Measurements from ENCODE around the gene ABR. TPM values are rescaled to one million over a fixed set of nuclear protein-coding genes. Genes with fewer than 3 reads are reported as not detected.

Gene ABR
- total RNA-seq, 6 experiments from 2014 or later, result 7.4 to 21.5 (median 11.3) TPM

- Histone ChIP-seq H3K4me1 (no peaks in the 10 kb centered on the region), H3K36me3 (no peaks in the 10 kb centered on the region), H3K4me3 (no peak overlapping the region), H3K27me3 (no peaks in the 10 kb centered on the region), H3K9me3 (no peaks in the 10 kb centered on the region), H3K27ac (no peak overlapping the region)
- 27% methylated on average over 17 of the region's 35 CpGs for WGBS (ENCODE audit: insufficient coverage, low coverage, low lambda C conversion rate, missing lambda C conversion rate)
- TF ChIP-seq POLR2A (IDR thresholded peaks at IDR 0.05) (no peak), CTCF (IDR thresholded peaks at IDR 0.05) (no peak)
- intact Hi-C loops (cut with DNase I), result no loop called here
- DNase-seq, result no peak
- peak in 1 of 4 donors; percentile 27 for ATAC-seq
These were observed 148.1 kb downstream of the ABR start for GRCh38 chr17:1031711-1032110.

DNA sequence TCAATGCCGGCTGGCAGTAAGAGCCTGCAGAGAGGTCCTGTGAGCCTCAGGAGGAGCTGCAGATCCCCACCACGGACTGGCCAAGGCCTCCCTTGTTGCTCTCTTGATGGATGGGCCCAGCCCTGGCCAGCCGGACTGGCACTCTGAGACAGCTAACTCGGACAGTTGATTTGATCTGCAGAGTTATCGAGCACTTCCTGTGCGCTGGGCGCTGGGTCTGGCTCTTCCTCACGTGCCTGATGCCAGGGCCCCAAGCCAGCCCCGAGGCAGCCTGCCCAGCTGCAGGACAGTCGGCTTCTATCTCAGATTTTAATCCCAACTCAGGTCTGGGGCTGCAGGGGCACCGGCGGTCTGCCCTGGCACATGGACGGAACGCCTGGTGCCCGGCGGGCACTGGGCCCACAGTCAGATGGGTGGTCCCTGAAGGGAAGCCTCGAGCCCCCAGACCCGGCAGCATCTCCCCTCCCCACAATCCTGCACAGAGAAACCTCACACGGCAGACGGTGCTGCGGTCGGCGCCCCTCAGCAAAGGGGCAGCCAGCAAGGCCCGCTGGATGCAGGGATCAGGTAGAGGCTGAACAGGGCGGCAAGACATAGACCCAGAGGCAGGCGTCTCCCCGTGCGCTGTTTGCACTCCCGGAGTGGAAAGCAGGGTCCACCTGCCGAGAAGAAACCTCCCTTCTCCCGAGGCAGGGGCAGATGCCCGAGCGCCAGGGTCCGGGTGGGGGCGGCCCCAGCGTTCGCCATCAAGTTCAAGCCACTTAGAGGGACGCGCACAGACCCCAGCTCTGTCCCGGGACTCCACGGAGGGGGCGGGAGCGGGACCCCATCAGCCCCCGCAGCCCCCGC is 148.9 kb downstream of the ABR start:
- H3K27ac ChIP-seq, result no peak overlapping the region
- H3K4me3 ChIP-seq, result no peak overlapping the region
- peak; percentile 28 to 73 (median 54) for ATAC-seq
- DNase-seq, result peak in 1 of 3 donors; percentile 79
- no peaks in the 10 kb centered on the region for H3K9me3 ChIP-seq
- 47% methylated on average over 3 of the region's 45 CpGs for WGBS (ENCODE audit: insufficient coverage, low coverage, low lambda C conversion rate, missing lambda C conversion rate)
- no peaks in the 10 kb centered on the region for H3K4me1 ChIP-seq
- intact Hi-C loops (cut with DNase I), result no loop called here
- TF ChIP-seq CTCF (IDR thresholded peaks at IDR 0.05) (no peak), POLR2A (IDR thresholded peaks at IDR 0.05) (no peak)
- H3K27me3 ChIP-seq, result no peaks in the 10 kb centered on the region
- H3K36me3 ChIP-seq, result no peaks in the 10 kb centered on the region

DNA sequence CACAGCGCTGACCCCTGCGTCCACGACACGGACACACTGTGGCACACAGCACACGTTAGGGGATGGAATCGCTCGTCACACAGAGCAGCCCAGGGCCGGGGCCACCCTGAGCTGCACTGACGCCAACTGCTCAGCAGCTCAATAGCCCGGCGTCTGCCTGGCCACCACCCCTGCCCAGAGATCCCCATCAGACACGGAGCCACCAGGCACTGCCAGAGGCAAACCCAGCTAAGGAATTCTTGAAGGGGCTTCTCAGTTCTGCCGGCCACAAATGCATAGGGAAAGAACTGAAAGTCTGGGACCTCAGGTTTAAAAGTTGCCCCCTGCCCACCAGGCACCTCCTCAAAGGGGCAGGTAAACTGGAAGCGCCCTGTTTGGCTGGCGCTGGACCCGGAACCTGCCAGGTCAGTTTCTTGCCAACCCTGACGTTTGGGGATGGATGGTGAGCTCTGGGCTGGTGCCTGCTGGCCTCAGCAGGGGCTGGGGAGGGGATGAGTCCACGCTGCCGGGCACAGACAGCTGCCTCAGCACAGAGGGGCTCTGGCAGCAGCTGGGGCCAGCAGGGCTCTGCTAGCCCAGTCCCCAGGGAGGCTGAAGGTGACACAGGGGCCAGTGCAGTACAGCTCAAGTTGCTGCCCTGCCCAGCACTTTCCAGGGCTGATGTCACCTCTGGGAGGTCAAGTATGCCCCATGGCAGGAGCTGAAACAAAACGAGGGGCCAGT is 149.7 kb downstream of the ABR start:
- intact Hi-C loops (cut with DNase I), result no loop called here
- no peaks in the 10 kb centered on the region for H3K27me3 ChIP-seq
- H3K4me3 ChIP-seq, result no peak overlapping the region
- H3K27ac ChIP-seq, result no peak overlapping the region
- no peak for TF ChIP-seq POLR2A (IDR thresholded peaks at IDR 0.05)
- TF ChIP-seq CTCF (IDR thresholded peaks at IDR 0.05), result no peak
- WGBS (ENCODE audit: insufficient coverage, low coverage, low lambda C conversion rate, missing lambda C conversion rate), result 61% methylated on average over 5 of the region's 20 CpGs
- H3K36me3 ChIP-seq, result no peaks in the 10 kb centered on the region
- no peaks in the 10 kb centered on the region for H3K4me1 ChIP-seq
- H3K9me3 ChIP-seq, result no peaks in the 10 kb centered on the region
- ATAC-seq (peak in 2 of 4 donors; percentile 4 to 7), DNase-seq (no peak)

GRCh38 chr17:1029196-1029921 is 150.4 kb downstream of the ABR start:
- TF ChIP-seq POLR2A (IDR thresholded peaks at IDR 0.05) (no peak), CTCF (IDR thresholded peaks at IDR 0.05) (no peak)
- H3K36me3 ChIP-seq, result no peaks in the 10 kb centered on the region
- 80% methylated on average over 19 of the region's 30 CpGs for WGBS (ENCODE audit: insufficient coverage, low coverage, low lambda C conversion rate, missing lambda C conversion rate)
- no peaks in the 10 kb centered on the region for H3K4me1 ChIP-seq
- no peaks in the 10 kb centered on the region for H3K9me3 ChIP-seq
- intact Hi-C loops (cut with DNase I), result no loop called here
- DNase-seq (no peak), ATAC-seq (no peak)
- no peak overlapping the region for H3K4me3 ChIP-seq
- H3K27ac ChIP-seq, result no peak overlapping the region
- no peaks in the 10 kb centered on the region for H3K27me3 ChIP-seq

Measured in right lobe of liver (tissue), 6 donors.